GM06990 (cell line): ENCODE data around the gene PIP4K2C.
"Not testable (repeated sequence)": the region's sequence is repeated elsewhere in the genome, so short reads cannot be mapped to it uniquely, and the experiment has no call there.

Source experiments
- DNase-seq: peaks from one replicate; pipeline ENCODE4 v3.0.0-alpha.2; 2011; ENCODE audit not compliant: insufficient read length; ENCODE audit errors: extremely low read depth
- H3K27me3 ChIP-seq: replicated peaks from 2 replicates; pipeline ENCODE4 v1.6.0; 2011; ENCODE audit warnings: low read length; ENCODE audit not compliant: control insufficient read depth, insufficient read depth
- H3K36me3 ChIP-seq: 2 replicates; pipeline ENCODE4 v1.5.1; 2011; ENCODE audit warnings: low read length; ENCODE audit not compliant: control insufficient read depth, insufficient read depth
- H3K4me3 ChIP-seq: replicated peaks from 2 replicates; pipeline ENCODE4 v1.5.1; 2011; ENCODE audit warnings: low read depth, mild to moderate bottlenecking, control low read depth, low read length
- TF ChIP-seq, protein P1 (sequence below): IDR thresholded peaks from 2 replicates; pipeline ENCODE4 v1.5.1; 2011; ENCODE audit warnings: low read length, control low read depth, mild to moderate bottlenecking, inconsistent platforms; ENCODE audit not compliant: insufficient read depth, poor library complexity, severe bottlenecking

The PIP4K2C gene

DNA sequence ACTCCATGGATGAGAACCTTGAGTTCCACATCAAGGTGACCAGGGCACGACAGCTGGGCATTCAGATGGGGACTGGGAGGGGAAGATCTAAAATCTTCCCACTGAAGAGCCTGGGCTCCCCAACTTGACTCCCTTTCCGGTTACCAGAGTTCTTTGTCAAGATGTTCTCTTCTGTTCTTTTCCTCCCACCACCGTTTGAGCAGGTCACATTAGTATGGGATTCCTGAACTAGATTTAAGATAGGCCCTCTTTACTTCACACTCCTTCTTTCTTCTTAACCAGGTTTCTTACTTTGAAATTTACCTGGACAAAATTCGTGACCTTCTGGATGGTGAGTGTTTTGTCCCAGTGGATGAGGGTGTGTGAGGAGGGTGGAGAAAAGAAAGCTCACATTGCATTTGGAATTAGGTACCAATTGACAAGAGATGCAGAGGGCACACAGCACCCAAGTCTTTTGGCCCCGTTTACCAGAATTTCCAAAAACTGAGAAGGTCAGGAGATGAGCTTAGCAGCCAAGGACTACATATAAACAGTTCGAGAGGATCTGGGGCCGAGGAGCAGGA, 26.7 kb upstream of the PIP4K2C start:
- Histone ChIP-seq H3K27me3 (no peaks in the 10 kb centered on the region; the same call in 1 of the 2 replicates), H3K36me3 (no peaks in the 10 kb centered on the region), H3K4me3 (no peak overlapping the region)
- DNase-seq: no peak
- TF ChIP-seq, protein P1, sequence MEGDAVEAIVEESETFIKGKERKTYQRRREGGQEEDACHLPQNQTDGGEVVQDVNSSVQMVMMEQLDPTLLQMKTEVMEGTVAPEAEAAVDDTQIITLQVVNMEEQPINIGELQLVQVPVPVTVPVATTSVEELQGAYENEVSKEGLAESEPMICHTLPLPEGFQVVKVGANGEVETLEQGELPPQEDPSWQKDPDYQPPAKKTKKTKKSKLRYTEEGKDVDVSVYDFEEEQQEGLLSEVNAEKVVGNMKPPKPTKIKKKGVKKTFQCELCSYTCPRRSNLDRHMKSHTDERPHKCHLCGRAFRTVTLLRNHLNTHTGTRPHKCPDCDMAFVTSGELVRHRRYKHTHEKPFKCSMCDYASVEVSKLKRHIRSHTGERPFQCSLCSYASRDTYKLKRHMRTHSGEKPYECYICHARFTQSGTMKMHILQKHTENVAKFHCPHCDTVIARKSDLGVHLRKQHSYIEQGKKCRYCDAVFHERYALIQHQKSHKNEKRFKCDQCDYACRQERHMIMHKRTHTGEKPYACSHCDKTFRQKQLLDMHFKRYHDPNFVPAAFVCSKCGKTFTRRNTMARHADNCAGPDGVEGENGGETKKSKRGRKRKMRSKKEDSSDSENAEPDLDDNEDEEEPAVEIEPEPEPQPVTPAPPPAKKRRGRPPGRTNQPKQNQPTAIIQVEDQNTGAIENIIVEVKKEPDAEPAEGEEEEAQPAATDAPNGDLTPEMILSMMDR: no peak

DNA sequence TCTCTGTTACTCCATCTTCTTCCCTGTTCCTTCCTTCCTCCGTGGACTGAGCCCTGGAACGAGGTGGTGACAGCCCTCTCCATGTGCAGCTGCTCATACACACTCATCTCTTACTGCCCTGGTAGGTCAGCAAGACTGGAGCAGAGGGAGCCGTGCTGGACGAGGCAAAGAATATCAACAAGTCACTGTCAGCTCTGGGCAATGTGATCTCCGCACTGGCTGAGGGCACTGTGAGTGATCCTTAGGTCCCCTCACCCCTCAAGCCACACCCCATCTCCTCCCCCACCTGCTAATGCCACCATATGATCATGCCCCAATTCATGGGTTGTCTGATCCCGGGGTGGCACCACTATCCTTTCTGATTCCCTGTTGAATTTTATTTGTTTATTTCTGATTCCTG, 22.2 kb upstream of the PIP4K2C start:
- Histone ChIP-seq H3K4me3 (no peak overlapping the region), H3K27me3 (no peaks in the 10 kb centered on the region), H3K36me3 (no peaks in the 10 kb centered on the region)
- no peak for DNase-seq
- TF ChIP-seq, protein P1: no peak

DNA sequence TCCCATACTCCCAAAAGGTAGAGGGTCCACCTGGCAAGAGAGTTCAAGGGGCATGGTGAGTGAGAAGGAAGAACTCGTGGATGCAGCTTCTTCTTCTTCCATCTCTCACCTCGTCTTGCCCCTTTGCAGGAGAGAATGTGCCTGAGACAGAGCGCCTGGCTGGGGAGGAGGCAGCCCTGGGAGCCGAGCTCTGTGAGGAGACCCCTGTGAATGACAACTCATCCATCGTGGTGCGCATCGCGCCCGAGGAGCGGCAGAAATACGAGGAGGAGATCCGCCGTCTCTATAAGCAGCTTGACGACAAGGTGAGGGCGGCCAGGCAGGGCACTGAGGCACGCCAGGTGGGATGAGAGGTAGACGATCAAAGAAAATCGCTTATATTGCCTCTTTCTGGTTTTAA, 21.1 kb upstream of the PIP4K2C start:
- TF ChIP-seq, protein P1: no peak
- Histone ChIP-seq H3K4me3 (no peak overlapping the region), H3K36me3 (no peaks in the 10 kb centered on the region), H3K27me3 (no peaks in the 10 kb centered on the region)
- DNase-seq: no peak

DNA sequence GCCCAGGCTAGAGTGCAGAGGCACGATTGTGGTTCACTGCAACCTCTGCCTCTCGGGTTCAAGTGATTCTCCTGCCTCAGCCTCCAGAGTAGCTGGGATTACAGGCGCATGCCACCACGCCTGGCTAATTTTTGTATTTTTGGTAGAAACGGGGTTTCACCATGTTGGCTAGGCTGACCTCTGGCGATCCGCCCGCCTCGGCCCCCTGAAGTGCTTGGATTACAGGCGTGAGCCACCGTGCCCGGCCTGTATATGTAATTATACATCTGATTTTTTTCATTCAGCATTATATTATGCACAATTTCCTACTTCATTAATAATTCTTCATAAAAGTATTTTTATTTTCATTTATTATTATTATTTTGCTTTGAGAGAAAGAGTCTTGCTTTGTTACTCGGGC, 20.6 kb upstream of the PIP4K2C start:
- H3K36me3 ChIP-seq, H3K4me3 ChIP-seq, H3K27me3 ChIP-seq, DNase-seq: not testable (repeated sequence)

DNA sequence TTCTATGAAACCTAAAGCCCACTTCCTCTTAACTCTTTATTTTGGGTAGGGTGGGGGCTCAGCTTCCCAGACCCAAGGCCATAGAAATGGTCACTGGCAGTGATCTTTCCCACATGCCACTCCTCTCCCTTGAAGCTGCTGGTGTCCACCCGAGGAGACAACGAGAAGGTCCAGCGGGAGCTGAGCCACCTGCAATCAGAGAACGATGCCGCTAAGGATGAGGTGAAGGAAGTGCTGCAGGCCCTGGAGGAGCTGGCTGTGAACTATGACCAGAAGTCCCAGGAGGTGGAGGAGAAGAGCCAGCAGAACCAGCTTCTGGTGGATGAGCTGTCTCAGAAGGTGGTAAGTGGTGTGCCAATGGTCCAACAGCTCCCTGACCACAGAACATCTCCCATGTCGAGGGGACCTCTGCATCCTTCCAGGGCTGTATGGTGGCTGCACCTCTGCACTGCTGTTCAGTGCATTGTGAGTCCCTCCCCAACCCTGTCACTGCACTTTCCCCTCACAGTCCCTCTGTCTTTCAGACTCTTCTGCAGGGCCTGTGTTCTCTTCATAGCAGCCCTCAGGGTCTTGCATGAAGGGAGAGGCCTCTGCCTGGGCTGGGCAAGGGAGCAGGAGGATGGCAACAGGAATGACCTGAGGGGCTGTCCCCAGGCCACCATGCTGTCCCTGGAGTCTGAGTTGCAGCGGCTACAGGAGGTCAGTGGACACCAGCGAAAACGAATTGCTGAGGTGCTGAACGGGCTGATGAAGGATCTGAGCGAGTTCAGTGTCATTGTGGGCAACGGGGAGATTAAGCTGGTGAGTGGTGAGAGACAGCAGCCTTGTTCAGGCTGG, 18.8 kb upstream of the PIP4K2C start:
- DNase-seq: no peak
- TF ChIP-seq, protein P1: no peak
- Histone ChIP-seq H3K4me3 (no peak overlapping the region), H3K36me3 (no peaks in the 10 kb centered on the region), H3K27me3 (no peaks in the 10 kb centered on the region)

DNA sequence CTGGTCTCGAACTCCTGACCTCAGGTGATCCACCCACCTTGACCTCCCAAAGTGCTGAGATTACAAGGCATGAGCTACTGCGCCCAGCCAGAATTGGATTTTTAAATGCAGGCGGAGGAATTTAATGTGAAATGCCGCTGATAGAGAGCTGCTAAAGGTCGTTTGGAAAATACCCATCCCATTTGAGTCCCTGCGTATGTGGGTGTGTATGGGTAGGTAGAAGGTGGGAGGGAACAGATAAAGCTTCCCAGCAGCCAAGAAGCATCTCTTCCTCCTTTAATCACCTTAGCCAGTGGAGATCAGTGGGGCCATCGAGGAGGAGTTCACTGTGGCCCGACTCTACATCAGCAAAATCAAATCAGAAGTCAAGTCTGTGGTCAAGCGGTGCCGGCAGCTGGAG, 16.2 kb upstream of the PIP4K2C start:
- no peak for DNase-seq
- TF ChIP-seq, protein P1: no peak
- H3K27me3 ChIP-seq: no peaks in the 10 kb centered on the region
- H3K4me3 ChIP-seq: no peak overlapping the region
- H3K36me3 ChIP-seq: no peaks in the 10 kb centered on the region
